MCF 10A (cell line): ENCODE data around the gene AMBRA1. TPM values are rescaled to one million over a fixed set of nuclear protein-coding genes. Genes with fewer than 3 reads are reported as not detected.

ENCODE experiments used
- BruUV-seq: library from RNA; stranded (reverse); fragments of 400-500 nt; replicated peaks from 2 replicates; lab custom pipeline; 2021; lab: Mats Ljungman, UMichigan
- CTCF ChIA-PET: fragments of 300-600 bp; sonication (Branson Sonifier 250); formaldehyde crosslinking; extraction: SDS; loops from one replicate; lab custom pipeline; 2021; ENCODE audit warnings: antibody characterized with exemption, inconsistent platforms; lab: Yijun Ruan, JAX
- POLR2A ChIA-PET: fragments of 300-600, 350-650 bp; sonication (Branson Sonifier 250); formaldehyde crosslinking; extraction: SDS; loops from one replicate; lab custom pipeline; 2020; ENCODE audit warnings: antibody characterized with exemption, inconsistent platforms; lab: Yijun Ruan, JAX
- DNase-seq: peaks from one replicate; pipeline ENCODE4 v3.0.0-alpha.2; 2018; ENCODE audit not compliant: unreplicated experiment
- H3K27ac Mint-ChIP-seq: one replicate; pipeline ENCODE4 v1.8.0; 2022; ENCODE audit warnings: mild to moderate bottlenecking, low read depth, mixed read lengths; ENCODE audit not compliant: unreplicated experiment
- H3K27me3 Mint-ChIP-seq: one replicate; pipeline ENCODE4 v1.8.0; 2022; ENCODE audit warnings: mixed read lengths; ENCODE audit not compliant: insufficient read depth, unreplicated experiment
- H3K36me3 Mint-ChIP-seq: one replicate; pipeline ENCODE4 v1.8.0; 2022; ENCODE audit warnings: mild to moderate bottlenecking, moderate library complexity, mixed read lengths; ENCODE audit not compliant: insufficient read depth, unreplicated experiment
- H3K4me1 Mint-ChIP-seq: one replicate; pipeline ENCODE4 v1.8.0; 2022; ENCODE audit warnings: mixed read lengths; ENCODE audit not compliant: insufficient read depth, unreplicated experiment
- H3K4me3 Mint-ChIP-seq: one replicate; pipeline ENCODE4 v1.8.0; 2022; ENCODE audit warnings: mild to moderate bottlenecking, moderate library complexity, mixed read lengths; ENCODE audit not compliant: unreplicated experiment
- H3K9me3 Mint-ChIP-seq: one replicate; pipeline ENCODE4 v1.8.0; 2022; ENCODE audit warnings: mixed read lengths; ENCODE audit not compliant: unreplicated experiment
- CTCF ChIP-seq: fragments of 200-600 bp; IDR thresholded peaks from one replicate; pipeline ENCODE4 v1.8.0; 2022; ENCODE audit warnings: antibody characterized with exemption, mild to moderate bottlenecking; ENCODE audit not compliant: unreplicated experiment
- intact Hi-C: fragments of 100-400 bp; cut with micrococcal nuclease; formaldehyde crosslinking; loops from 2 replicates; pipeline ENCODE4 v1.14.1; 2022
- total RNA-seq: library from RNA; stranded (reverse); gene quantifications from 2 replicates; pipeline ENCODE4 v1.2.3, GENCODE V29; 2022

The AMBRA1 gene
- total RNA-seq, 1 experiment from 2014 or later = 19.6 TPM

GRCh38 chr11:46508360-46508759 is 85.5 kb downstream of the AMBRA1 start:
- no peaks in the 10 kb centered on the region for H3K27me3 Mint-ChIP-seq
- POLR2A ChIA-PET = interaction anchor here (0.5 to 0.8 kb wide), 3 partner anchors 41 to 167 kb away, joined by 3 to 4 read pairs (median 3); partner anchors contain the start of gene DGKZ
- intact Hi-C loops = no loop called here
- CTCF ChIA-PET = interaction anchor here (0.9 kb wide), 1 partner anchor 18 kb away, joined by 4 read pairs; no protein-coding TSS in a partner anchor
- H3K4me1 Mint-ChIP-seq = peaks cover 5% of the 10 kb centered on the region
- H3K36me3 Mint-ChIP-seq = peaks cover 30% of the 10 kb centered on the region
- no peak overlapping the region for H3K27ac Mint-ChIP-seq
- H3K9me3 Mint-ChIP-seq = no peaks in the 10 kb centered on the region
- DNase-seq = no peak
- H3K4me3 Mint-ChIP-seq = no peak overlapping the region
- no TSS peak for BruUV-seq
- no peak for TF ChIP-seq CTCF

GRCh38 chr11:46506483-46506791 is 87.4 kb downstream of the AMBRA1 start:
- intact Hi-C loops = no loop called here
- Mint-ChIP-seq H3K27me3 (no peaks in the 10 kb centered on the region), H3K27ac (no peak overlapping the region), H3K4me1 (peaks cover 5% of the 10 kb centered on the region), H3K4me3 (no peak overlapping the region), H3K36me3 (peaks cover 27% of the 10 kb centered on the region), H3K9me3 (no peaks in the 10 kb centered on the region)
- POLR2A ChIA-PET = interaction anchor here (0.6 kb wide), 1 partner anchor 181 kb away, joined by 3 read pairs; no protein-coding TSS in a partner anchor
- CTCF ChIA-PET = interaction anchor here (0.6 to 1.0 kb wide), 2 partner anchors 17 to 48 kb away, joined by 3 to 4 read pairs; no protein-coding TSS in a partner anchor
- TF ChIP-seq CTCF = no peak
- BruUV-seq = no TSS peak
- no peak for DNase-seq

GRCh38 chr11:46505741-46506482 is 87.9 kb downstream of the AMBRA1 start:
- no peak overlapping the region for H3K4me3 Mint-ChIP-seq
- H3K27ac Mint-ChIP-seq = no peak overlapping the region
- BruUV-seq = no TSS peak
- TF ChIP-seq CTCF = no peak
- no peak for DNase-seq
- H3K27me3 Mint-ChIP-seq = no peaks in the 10 kb centered on the region
- intact Hi-C loops = no loop called here
- POLR2A ChIA-PET = no interaction called here
- H3K4me1 Mint-ChIP-seq = peaks cover 5% of the 10 kb centered on the region
- peaks cover 24% of the 10 kb centered on the region for H3K36me3 Mint-ChIP-seq
- CTCF ChIA-PET = interaction anchor here (0.6 to 1.0 kb wide), 2 partner anchors 16 to 48 kb away, joined by 3 to 4 read pairs; no protein-coding TSS in a partner anchor
- H3K9me3 Mint-ChIP-seq = no peaks in the 10 kb centered on the region

- no peaks in the 10 kb centered on the region for H3K9me3 Mint-ChIP-seq
- ChIA-PET POLR2A (no interaction called here), CTCF (no interaction called here)
- no peaks in the 10 kb centered on the region for H3K27me3 Mint-ChIP-seq
- no TSS peak for BruUV-seq
- no peak for TF ChIP-seq CTCF
- intact Hi-C loops = no loop called here
- H3K36me3 Mint-ChIP-seq = peaks cover 24% of the 10 kb centered on the region
- H3K27ac Mint-ChIP-seq = no peak overlapping the region
- no peak overlapping the region for H3K4me3 Mint-ChIP-seq
- peaks cover 5% of the 10 kb centered on the region for H3K4me1 Mint-ChIP-seq
- DNase-seq = no peak
Observed at GRCh38 chr11:46504817-46505613, 88.8 kb downstream of the AMBRA1 start.
